T-helper 1 cell treated with Interleukin-12 subunit alpha and Interleukin-12 subunit beta and Interleukin-4 antibody, amounts not matched to agents 30 ng/mL and 1 ng/mL, for 36 hours (primary cell): ENCODE results near the gene KRT14. TPM values are rescaled to one million over a fixed set of nuclear protein-coding genes. Genes with fewer than 3 reads are reported as not detected.
"Not testable (repeated sequence)": the region's sequence is repeated elsewhere in the genome, so short reads cannot be mapped to it uniquely, and the experiment has no call there.

Experiments
- intact Hi-C: fragments of 100-400 bp; cut with micrococcal nuclease; formaldehyde crosslinking; loops from one replicate; pipeline ENCODE4 v1.15.1; 2024
- total RNA-seq: library from RNA; stranded (reverse); gene quantifications from 2 replicates; pipeline ENCODE4 v1.2.3, GENCODE V29; 2022

KRT14 gene
- total RNA-seq, 1 donor from 2014 or later: not detected

DNA sequence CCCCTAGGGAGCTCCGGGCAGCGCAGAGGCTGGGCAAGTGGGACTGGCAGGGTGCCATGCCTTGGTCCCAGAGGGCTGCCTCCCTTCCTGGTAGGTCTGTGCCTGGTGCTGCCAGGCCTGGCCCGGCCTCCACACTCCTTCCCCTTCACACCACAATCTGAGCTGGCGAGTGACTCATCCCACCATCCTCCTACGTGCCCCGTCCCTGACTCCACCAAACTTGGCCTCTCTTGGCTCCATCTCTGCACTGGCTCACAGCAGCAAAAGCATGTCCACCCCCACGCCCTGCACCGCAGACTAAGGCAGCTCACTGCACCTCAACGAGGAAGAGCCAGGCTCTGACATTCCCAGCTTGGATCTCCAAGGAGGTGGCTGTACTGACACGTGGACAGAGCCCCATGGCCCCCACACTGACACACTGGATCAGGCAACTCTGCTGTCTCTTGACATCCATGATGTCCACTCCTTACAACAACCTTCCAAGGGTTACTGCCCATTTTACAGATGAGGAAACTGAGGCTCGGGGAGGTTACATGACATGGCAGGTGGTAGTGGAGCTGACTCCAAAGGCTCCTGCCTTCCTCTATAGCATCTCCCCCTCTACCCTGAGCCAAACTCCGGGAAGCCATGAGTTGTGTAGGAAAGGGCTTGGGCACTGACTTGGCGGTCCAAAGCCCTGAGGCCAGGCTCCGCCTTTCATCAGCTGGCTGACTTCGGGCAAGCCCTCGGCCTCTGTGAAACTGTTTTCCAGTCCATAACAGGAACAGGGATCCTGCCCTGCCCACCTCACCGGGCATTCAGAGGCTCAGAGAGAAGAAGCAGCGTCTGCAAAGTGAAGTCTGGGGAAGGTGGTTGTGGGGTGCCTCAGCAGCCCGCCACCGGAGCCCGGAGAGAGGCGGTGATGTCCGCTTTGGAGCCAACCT lies 38.5 kb downstream of the KRT14 start:
- intact Hi-C loops: loop anchor here (1.0 to 2.0 kb wide), 2 partner anchors 639 to 745 kb away; no protein-coding TSS in a partner anchor

GRCh38 chr17:41547378-41547841 lies 39.3 kb downstream of the KRT14 start:
- intact Hi-C loops: no loop called here

DNA sequence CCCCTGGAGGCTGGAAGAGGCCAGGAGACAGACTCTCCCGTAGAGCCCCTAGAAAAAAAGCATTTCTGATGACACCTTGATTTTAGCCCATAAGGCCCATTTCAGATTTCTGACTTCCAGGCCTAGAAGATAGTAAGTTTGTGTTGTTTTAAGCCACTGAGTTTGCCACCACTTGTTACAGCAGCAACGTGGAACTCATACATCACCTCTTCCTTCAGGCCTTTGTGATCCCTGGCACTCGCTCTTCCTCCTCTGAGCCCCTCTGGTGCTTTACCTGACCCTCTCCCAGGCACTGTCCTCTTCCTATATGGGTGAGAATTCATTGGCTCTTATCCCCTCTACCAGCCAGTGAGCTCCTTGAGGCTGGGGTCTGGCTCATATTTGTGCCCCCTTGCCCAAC lies 39.9 kb downstream of the KRT14 start:
- intact Hi-C loops: no loop called here

GRCh38 chr17:41545829-41546410 lies 40.8 kb downstream of the KRT14 start:
- intact Hi-C loops: no loop called here

DNA sequence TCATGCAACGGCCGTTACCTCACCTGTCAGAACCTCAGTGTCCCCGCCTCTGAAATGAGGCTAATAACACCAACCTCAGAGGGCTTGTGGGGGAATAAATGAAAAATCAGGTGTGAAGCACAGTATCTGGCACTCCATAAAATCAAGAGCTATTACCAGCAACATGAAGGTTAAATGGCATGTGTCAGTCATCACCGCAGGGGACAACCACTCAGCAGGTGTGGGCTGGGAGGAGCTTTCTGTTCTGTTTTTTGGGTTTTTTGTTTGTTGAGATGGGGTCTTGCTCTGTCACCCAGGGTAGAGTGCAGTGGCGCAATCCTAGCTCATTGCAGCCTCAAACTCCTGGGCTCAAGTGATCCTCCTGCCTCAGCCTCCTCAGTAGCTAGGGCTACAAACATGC lies 41.8 kb downstream of the KRT14 start:
- intact Hi-C loops: no loop called here

- intact Hi-C loops: no loop called here
Measured at GRCh38 chr17:41544491-41544892, 42.2 kb downstream of the KRT14 start.

GRCh38 chr17:41542786-41543185 lies 43.9 kb downstream of the KRT14 start:
- intact Hi-C loops: not testable (repeated sequence)

- intact Hi-C loops: no loop called here
Measured at GRCh38 chr17:41542357-41542756, 44.3 kb downstream of the KRT14 start.

DNA sequence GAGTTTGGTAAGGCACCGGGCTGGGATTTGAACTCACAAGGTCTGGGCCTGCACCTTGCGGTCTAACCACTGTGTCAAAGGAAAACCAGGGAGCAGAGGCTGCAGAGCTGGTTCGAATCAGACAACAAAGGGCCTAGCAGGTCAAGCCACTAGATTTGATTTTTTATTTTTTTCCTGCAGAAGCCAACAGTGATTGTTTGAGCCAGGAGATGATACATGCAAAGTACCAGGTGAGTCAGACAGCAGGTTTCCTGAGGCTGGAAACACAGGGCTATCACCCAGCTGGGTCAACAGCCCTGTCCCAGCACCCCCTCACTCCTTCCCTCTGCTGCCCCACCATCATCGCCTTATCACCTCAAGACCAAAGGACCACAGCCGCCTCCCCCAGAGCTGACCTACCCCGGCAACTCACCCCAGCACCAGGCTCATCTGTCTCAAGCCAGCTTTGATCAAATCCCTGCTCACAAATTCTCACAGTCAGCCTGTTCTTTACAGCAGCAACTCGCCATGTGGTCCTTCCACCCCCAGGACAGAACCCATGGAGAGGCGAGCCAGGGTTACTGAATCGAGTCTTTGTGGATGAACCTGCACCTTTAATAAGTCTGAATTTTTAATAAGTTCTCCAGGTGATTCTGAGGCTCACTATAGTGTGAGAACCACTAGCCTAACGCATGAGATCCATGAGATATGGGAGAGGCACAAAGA lies 45.6 kb downstream of the KRT14 start:
- intact Hi-C loops: no loop called here

- intact Hi-C loops: no loop called here
Measured at GRCh38 chr17:41539979-41540701, 46.6 kb downstream of the KRT14 start.

GRCh38 chr17:41539071-41539492 lies 47.6 kb downstream of the KRT14 start:
- intact Hi-C loops: no loop called here

DNA sequence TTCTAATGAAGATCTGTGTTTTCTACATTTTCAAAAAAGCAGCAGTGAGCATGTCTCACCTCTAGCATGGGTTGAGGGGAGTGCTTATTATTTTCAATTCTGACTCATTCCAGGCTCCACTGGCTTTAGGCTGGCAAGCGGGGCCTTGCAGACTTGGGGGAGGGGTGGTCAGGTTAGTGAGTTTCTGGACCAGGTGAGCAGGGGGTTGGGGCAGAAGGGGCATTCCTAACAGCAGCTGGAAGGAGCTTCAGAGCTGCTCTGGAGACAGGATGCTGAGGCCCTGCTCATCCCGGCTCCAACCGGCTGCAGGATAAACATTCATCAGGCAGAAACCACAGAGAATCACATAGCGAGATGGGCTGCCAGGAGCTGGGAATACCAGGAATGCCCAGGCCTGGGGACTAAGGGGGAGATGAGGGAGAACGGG lies 48.1 kb downstream of the KRT14 start:
- intact Hi-C loops: no loop called here

DNA sequence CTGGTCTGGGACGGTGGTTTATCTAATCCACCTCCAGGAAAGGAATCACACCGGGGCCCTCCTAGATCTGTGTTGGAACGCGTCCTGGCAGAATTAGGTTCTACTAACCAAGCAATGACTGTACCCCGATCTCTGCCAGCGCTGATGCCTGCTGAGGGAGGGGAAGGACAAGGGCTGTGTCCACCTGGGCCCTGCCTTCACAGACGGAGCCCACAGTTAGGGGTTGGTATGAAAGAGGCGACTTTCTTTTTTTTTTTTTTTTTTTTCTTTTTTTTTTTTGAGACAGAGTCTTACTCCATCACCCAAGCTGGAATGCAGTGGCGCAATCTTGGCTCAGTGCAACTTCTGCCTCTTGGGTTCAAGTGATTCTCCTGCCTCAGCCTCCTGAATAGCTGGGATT lies 48.7 kb downstream of the KRT14 start:
- intact Hi-C loops: no loop called here

DNA sequence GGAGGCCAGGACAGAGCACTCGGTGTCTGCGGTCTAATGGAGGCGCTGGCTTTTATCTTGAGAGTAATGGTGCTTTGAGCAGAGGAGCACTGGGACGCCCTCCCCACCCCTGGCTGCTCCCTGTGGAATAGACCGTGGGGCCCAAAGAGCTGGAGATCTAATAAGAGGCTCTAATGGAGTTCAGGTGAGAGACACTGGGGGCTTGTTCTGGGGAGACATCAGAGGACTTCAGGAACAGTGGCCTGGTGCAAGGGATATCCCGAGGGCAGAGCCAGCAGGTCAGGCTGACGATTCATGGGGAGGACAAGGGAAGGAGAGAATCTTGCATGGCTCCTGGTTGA lies 49.1 kb downstream of the KRT14 start:
- intact Hi-C loops: no loop called here

DNA sequence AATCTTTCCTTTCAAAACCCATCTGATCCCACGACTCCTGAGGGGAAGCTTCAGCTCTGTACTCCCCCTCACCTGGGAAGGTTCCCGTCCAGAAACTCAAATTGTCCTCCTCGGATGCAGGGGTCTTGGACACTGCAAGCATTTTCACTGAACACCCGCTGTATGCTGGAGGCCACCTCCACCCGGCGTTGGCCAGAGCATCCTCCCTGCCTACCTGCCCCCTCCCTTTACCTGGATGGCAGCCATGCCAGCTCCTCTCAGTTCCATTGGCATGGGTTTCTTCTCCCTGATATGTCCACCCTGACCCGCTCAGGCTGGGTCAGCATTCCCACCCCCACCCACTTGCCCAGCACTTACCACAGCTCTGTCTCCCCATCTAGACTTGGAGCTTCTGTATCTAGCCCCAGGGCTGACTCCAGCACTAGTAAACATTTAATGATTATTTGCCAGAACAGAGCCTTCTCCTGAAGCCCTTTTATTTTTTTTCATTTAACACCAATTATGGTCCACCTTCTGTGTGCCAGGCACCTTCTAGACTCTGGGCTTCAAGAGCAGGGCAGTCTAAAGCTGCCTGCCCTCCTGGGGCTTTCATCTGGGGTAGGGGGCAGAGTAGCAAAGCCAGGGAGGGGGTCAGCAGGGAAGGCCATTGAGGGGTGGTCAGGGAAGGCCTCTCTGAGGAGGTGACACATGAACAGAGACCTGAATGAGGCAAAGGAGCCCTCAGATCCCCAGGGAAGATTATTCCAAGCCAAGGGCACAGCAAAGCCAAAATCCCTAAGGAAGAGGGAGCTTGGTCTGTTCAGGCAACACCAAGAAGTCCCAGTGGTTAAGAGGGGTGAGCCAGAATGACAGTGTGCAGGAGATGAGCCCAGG lies 49.7 kb downstream of the KRT14 start:
- intact Hi-C loops: no loop called here

GRCh38 chr17:41535764-41536481 lies 50.8 kb downstream of the KRT14 start:
- intact Hi-C loops: no loop called here

GRCh38 chr17:41534899-41535546 lies 51.7 kb downstream of the KRT14 start:
- intact Hi-C loops: no loop called here

DNA sequence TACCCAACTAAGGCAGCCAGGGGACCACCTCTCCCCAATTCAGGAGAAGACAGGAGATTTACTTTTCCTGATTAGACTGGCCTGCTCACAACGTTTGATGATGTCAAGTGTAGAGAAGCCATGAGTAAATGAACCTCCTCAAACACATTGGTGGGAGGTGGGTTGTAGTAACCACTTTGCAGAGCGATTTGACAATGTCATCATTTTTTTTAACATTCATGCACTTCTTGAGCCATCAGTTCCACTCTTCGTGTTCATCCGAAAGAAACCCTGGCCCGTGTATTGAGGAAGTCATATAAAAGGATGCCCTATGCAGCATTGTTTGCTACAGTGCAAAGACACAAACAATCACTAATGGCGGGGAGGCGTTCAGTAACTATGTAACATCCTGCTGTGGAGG lies 53.1 kb downstream of the KRT14 start:
- intact Hi-C loops: no loop called here

- intact Hi-C loops: no loop called here
Measured at GRCh38 chr17:41532947-41533570, 53.6 kb downstream of the KRT14 start.
